NT2/D1 (cell line): ENCODE measurements around the gene BRAT1.

Experiments
- YY1 ChIP-seq: IDR thresholded peaks from 2 replicates; pipeline ENCODE4 v1.6.1; 2011; ENCODE audit not compliant: insufficient read length, insufficient read depth
- ZNF274 ChIP-seq: IDR thresholded peaks from 2 replicates; pipeline ENCODE4 v1.6.1; 2011; ENCODE audit warnings: mild to moderate bottlenecking, low read depth, low read length

- TF ChIP-seq YY1 (no peak), ZNF274 (no peak)
Observed at GRCh38 chr7:2519119-2519930, 36.0 kb downstream of the BRAT1 start, which contains the start of gene LFNG.
